Keratinocyte (primary cell): ENCODE measurements around the gene VAC14.

Experiments used
- EZH2 ChIP-seq: IDR thresholded peaks from one replicate; pipeline ENCODE4 v1.6.1; 2012; ENCODE audit warnings: inconsistent platforms, mild to moderate bottlenecking, low read length, moderate library complexity
- TF ChIP-seq, protein P1 (sequence below), 3 experiments: IDR thresholded peaks in 1 of 3; conservative IDR thresholded peaks in 1 of 3; optimal IDR thresholded peaks in 1 of 3; 2 replicates in 2 of 3; 3 replicates in 1 of 3; pipeline versions ENCODE3 to v1.5.1; 2011; ENCODE audit warnings: low read length in 3 of 3, mild to moderate bottlenecking in 3 of 3, moderate library complexity in 2 of 3, control low read depth in 1 of 3, inconsistent platforms in 1 of 3; ENCODE audit not compliant: insufficient read depth in 2 of 3; ENCODE audit errors: extremely low read depth in 1 of 3

DNA sequence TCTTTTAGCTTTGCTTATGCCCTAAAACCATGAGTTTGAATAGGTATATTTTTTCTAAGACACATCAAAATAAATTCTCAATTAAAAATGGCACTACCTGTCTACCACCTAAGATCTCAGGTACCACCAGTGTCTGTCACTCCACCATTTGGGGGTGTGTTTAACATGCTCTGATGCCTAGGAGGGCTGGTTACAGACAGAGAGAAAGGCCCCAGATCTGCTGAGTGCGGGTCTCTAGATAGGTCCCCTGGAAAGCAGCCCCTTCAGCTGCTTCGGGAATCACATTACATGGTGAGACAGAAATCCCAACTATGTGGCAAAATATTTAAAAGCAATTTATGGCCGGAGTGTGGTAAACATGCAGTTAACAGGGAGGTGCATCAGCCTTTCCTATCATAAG is 653 bp upstream of the VAC14 start:
- TF ChIP-seq, protein P1, sequence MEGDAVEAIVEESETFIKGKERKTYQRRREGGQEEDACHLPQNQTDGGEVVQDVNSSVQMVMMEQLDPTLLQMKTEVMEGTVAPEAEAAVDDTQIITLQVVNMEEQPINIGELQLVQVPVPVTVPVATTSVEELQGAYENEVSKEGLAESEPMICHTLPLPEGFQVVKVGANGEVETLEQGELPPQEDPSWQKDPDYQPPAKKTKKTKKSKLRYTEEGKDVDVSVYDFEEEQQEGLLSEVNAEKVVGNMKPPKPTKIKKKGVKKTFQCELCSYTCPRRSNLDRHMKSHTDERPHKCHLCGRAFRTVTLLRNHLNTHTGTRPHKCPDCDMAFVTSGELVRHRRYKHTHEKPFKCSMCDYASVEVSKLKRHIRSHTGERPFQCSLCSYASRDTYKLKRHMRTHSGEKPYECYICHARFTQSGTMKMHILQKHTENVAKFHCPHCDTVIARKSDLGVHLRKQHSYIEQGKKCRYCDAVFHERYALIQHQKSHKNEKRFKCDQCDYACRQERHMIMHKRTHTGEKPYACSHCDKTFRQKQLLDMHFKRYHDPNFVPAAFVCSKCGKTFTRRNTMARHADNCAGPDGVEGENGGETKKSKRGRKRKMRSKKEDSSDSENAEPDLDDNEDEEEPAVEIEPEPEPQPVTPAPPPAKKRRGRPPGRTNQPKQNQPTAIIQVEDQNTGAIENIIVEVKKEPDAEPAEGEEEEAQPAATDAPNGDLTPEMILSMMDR (optimal IDR thresholded peaks at IDR 0.05 in 1 of 3, IDR thresholded peaks at IDR 0.05 in 1 of 3, conservative IDR thresholded peaks at IDR 0.05 in 1 of 3; ENCODE audit: extremely low read depth in 1 of 3, insufficient read depth in 2 of 3, low read length in 3 of 3) = no peak
- TF ChIP-seq EZH2 = no peak
